HCT116 (cell line): Measurements from ENCODE around the gene HMX1. TPM values are rescaled to one million over a fixed set of nuclear protein-coding genes. Genes with fewer than 3 reads are reported as not detected.

Source experiments
- ATAC-seq: fragments of 200-7000 bp; cut with Tn5 transposase; 2 replicates; pipeline ENCODE4 v1.9.1; 2020; ENCODE audit warnings: mild to moderate bottlenecking, moderate library complexity
- BruUV-seq: library from RNA; stranded (reverse); fragments of 400-500 nt; replicated peaks from 2 replicates; lab custom pipeline; 2021; lab: Mats Ljungman, UMichigan
- CTCF ChIA-PET: fragments of 300-600 bp; sonication (Branson Sonifier 250); formaldehyde crosslinking; loops from one replicate; lab custom pipeline; 2021; ENCODE audit warnings: antibody characterized with exemption; lab: Charles Lee
- POLR2A ChIA-PET: fragments of 300-600, 350-600 bp; sonication (Branson Sonifier 250); formaldehyde crosslinking; loops from one replicate; lab custom pipeline; 2021; ENCODE audit warnings: antibody characterized with exemption; lab: Charles Lee
- RAD21 ChIA-PET, 2 experiments: fragments of 300-600 bp; sonication (Branson Sonifier 250); formaldehyde crosslinking; loops; one replicate each; lab custom pipeline; 2023; ENCODE audit warnings: low total read pairs in 2 of 2; ENCODE audit not compliant: uncharacterized antibody in 2 of 2, unreplicated experiment in 2 of 2, low non-redundant PET in 1 of 2; lab: Charles Lee
- DNase-seq: peaks from one replicate; pipeline ENCODE4 v3.0.0-alpha.2; 2010; ENCODE audit warnings: low read depth, low spot score
- H2AFZ ChIP-seq: fragments of 200-600 bp; shearing (Covaris generic), sonication (generic); 2 replicates; pipeline ENCODE4 v1.6.1; 2017; ENCODE audit warnings: low read depth, mixed run types, mixed read lengths, antibody characterized with exemption, low read length; ENCODE audit not compliant: poor library complexity, severe bottlenecking
- H3K27ac ChIP-seq: 2 replicates; pipeline ENCODE4 v1.5.1; 2012; ENCODE audit warnings: low read depth, low read length
- H3K27me3 ChIP-seq: fragments of 200-600 bp; sonication (generic); 2 replicates; pipeline ENCODE4 v1.6.1; 2016; ENCODE audit warnings: mixed run types, low read length, mixed read lengths; ENCODE audit not compliant: insufficient read depth
- H3K36me3 ChIP-seq, 2 experiments: fragments of 200-500 bp in 1 of 2; fragments of 200-600 bp in 1 of 2; sonication (Bioruptor generic) in 1 of 2; sonication (generic) in 1 of 2; 2 replicates each; pipeline versions ENCODE4 v1.5.1 to v1.6.1; 2014 to 2016; ENCODE audit warnings: low read length in 2 of 2, inconsistent platforms in 1 of 2, mixed read lengths in 1 of 2, mixed run types in 1 of 2; ENCODE audit not compliant: insufficient read depth in 2 of 2, control insufficient read depth in 1 of 2
- H3K4me1 ChIP-seq, 2 experiments: fragments of 200-600 bp in 1 of 2; sonication (generic) in 1 of 2; 2 replicates each; pipeline versions ENCODE4 v1.5.1 to v1.6.1; 2012 to 2017; ENCODE audit warnings: low read length in 2 of 2, inconsistent platforms in 1 of 2, mild to moderate bottlenecking in 1 of 2, mixed read lengths in 1 of 2, mixed run types in 1 of 2, moderate library complexity in 1 of 2; ENCODE audit not compliant: insufficient read depth in 2 of 2, control insufficient read depth in 1 of 2
- H3K4me2 ChIP-seq: fragments of 200-600 bp; sonication (generic); 2 replicates; pipeline ENCODE4 v1.6.1; 2017; ENCODE audit warnings: mixed run types, low read length, mixed read lengths
- H3K4me3 ChIP-seq, 2 experiments: fragments of 200-600 bp in 1 of 2; sonication (generic) in 1 of 2; replicated peaks in 1 of 2; 2 replicates each; pipeline ENCODE4 v1.5.1; 2011 to 2016; ENCODE audit warnings: low read length in 2 of 2, control low read depth in 1 of 2, low read depth in 1 of 2, mild to moderate bottlenecking in 1 of 2, mixed read lengths in 1 of 2, mixed run types in 1 of 2
- H3K79me2 ChIP-seq: fragments of 200-600 bp; sonication (generic); 2 replicates; pipeline ENCODE4 v1.6.1; 2017; ENCODE audit warnings: mild to moderate bottlenecking, mixed run types, low read length, moderate library complexity, mixed read lengths; ENCODE audit not compliant: insufficient read depth
- H3K9ac ChIP-seq: fragments of 200-600 bp; sonication (generic); 2 replicates; pipeline ENCODE4 v1.6.1; 2016; ENCODE audit warnings: low read length, mixed read lengths
- H3K9me2 ChIP-seq: fragments of 200-600 bp; sonication (generic), shearing (Covaris generic); 2 replicates; pipeline ENCODE4 v1.6.1; 2017; ENCODE audit warnings: mixed run types, mild to moderate bottlenecking, moderate library complexity; ENCODE audit not compliant: insufficient read depth
- H3K9me3 ChIP-seq, 2 experiments: fragments of 200-500 bp in 1 of 2; fragments of 200-600 bp in 1 of 2; sonication (Bioruptor generic) in 1 of 2; sonication (generic) in 1 of 2; 2 replicates each; pipeline ENCODE4 v1.6.1; 2014 to 2017; ENCODE audit warnings: low read length in 2 of 2, mixed read lengths in 2 of 2, inconsistent platforms in 1 of 2, low read depth in 1 of 2, mild to moderate bottlenecking in 1 of 2, mixed run types in 1 of 2, moderate library complexity in 1 of 2; ENCODE audit not compliant: control insufficient read depth in 1 of 2, insufficient read depth in 1 of 2
- H4K20me1 ChIP-seq: fragments of 200-600 bp; sonication (generic), shearing (Covaris generic); 2 replicates; pipeline ENCODE4 v1.6.1; 2017; ENCODE audit warnings: mixed run types, mild to moderate bottlenecking, moderate library complexity; ENCODE audit not compliant: insufficient read depth
- CEBPB ChIP-seq: IDR thresholded peaks from 2 replicates; pipeline ENCODE4 v1.6.1; 2012; ENCODE audit warnings: low read depth
- ELF1 ChIP-seq: IDR thresholded peaks from 2 replicates; pipeline ENCODE4 v1.6.1; 2012; ENCODE audit warnings: low read depth, borderline replicate concordance
- EZH2phosphoT487 ChIP-seq: fragments of 200-600 bp; IDR thresholded peaks from 2 replicates; pipeline ENCODE4 v1.6.1; 2018; ENCODE audit warnings: antibody characterized with exemption, borderline replicate concordance
- JUND ChIP-seq: IDR thresholded peaks from 2 replicates; pipeline ENCODE4 v1.6.1; 2012
- MAX ChIP-seq: IDR thresholded peaks from 2 replicates; pipeline ENCODE4 v1.6.1; 2012
- POLR2A ChIP-seq: IDR thresholded peaks from 2 replicates; pipeline ENCODE4 v1.7.0; 2011; ENCODE audit warnings: borderline replicate concordance; ENCODE audit not compliant: insufficient read depth, insufficient read length; ENCODE audit errors: extremely low read depth
- SP1 ChIP-seq: IDR thresholded peaks from 2 replicates; pipeline ENCODE4 v1.6.1; 2012; ENCODE audit warnings: low read depth
- SRF ChIP-seq: IDR thresholded peaks from 2 replicates; pipeline ENCODE4 v1.6.1; 2012; ENCODE audit warnings: low read depth
- TCF7L2 ChIP-seq: IDR thresholded peaks from 2 replicates; pipeline ENCODE4 v1.7.0; 2011; ENCODE audit warnings: borderline replicate concordance, inconsistent platforms; ENCODE audit not compliant: insufficient read depth, insufficient read length; ENCODE audit errors: extremely low read depth
- YY1 ChIP-seq: IDR thresholded peaks from 2 replicates; pipeline ENCODE4 v1.6.1; 2011; ENCODE audit warnings: low read length, low read depth, moderate library complexity, mild to moderate bottlenecking; ENCODE audit not compliant: insufficient replicate concordance; ENCODE audit errors: extremely low read depth
- ZBTB33 ChIP-seq: IDR thresholded peaks from 2 replicates; pipeline ENCODE4 v1.6.1; 2011; ENCODE audit warnings: mild to moderate bottlenecking, low read length, moderate library complexity; ENCODE audit not compliant: insufficient replicate concordance; ENCODE audit errors: extremely low read depth
- ZFX ChIP-seq: fragments of 450-650 bp; IDR thresholded peaks from 2 replicates; pipeline ENCODE4 v1.6.1; 2017
- ZNF274 ChIP-seq: fragments of 200-500 bp; sonication (Bioruptor generic); IDR thresholded peaks from 2 replicates; pipeline ENCODE4 v1.6.1; 2014; ENCODE audit warnings: mild to moderate bottlenecking, low read depth, low read length, inconsistent platforms
- intact Hi-C: fragments of 100-400 bp; cut with micrococcal nuclease; formaldehyde crosslinking; loops from 2 replicates; pipeline ENCODE4 v1.10.0; 2022
- total RNA-seq: library from RNA; stranded (reverse); gene quantifications from one replicate; pipeline ENCODE4 v1.2.1, GENCODE V29; 2021; ENCODE audit not compliant: unreplicated experiment
- TF ChIP-seq, protein P1 (sequence below): IDR thresholded peaks from 2 replicates; pipeline ENCODE4 v1.6.1; 2012

The HMX1 gene
- total RNA-seq, 1 experiment from 2014 or later, result 0.39 TPM

DNA sequence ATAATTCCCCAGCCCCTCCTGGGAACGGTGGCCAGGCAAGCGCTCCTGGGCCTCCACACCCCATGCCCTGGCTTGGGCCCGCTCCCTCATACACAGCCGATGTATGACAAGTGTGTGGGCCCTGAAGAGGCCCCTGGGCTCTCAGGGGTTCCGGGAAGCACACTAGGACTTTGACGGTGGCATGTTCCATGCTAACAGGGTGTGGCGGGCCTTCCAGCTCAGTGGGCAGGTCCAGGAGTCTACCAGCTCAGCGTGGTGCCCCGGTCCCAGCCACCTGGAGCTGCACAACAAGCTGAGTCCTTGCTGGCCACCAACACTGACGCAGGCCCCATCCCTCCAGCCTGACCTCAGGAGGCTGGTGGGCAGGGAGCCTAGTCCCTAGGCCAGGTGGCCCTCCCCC, 24.4 kb upstream of the HMX1 start:
- ATAC-seq, result no peak
- CTCF ChIA-PET, result no interaction called here

More for the DNA sequence above, 24.4 kb upstream of the HMX1 start:
- H3K4me1 ChIP-seq, result peaks cover 0 to 4% of the 10 kb centered on the region in 2 experiments; a peak in 1 of 4 replicates
- ChIA-PET POLR2A (no interaction called here), RAD21 (no interaction called here)
- no peaks in the 10 kb centered on the region for H3K9me2 ChIP-seq
- H3K9ac ChIP-seq, result no peak overlapping the region
- no peak for DNase-seq
- H3K36me3 ChIP-seq, result no peaks in the 10 kb centered on the region
- TF ChIP-seq JUND (no peak), CEBPB (no peak), SP1 (no peak), ZFX (no peak), POLR2A (no peak), ELF1 (no peak), TCF7L2 (no peak), ZBTB33 (no peak), ZNF274 (no peak), SRF (no peak), EZH2phosphoT487 (no peak), MAX (no peak), YY1 (no peak)
- TF ChIP-seq, protein P1, sequence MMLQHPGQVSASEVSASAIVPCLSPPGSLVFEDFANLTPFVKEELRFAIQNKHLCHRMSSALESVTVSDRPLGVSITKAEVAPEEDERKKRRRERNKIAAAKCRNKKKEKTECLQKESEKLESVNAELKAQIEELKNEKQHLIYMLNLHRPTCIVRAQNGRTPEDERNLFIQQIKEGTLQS, result no peak
- no peak overlapping the region for H2AFZ ChIP-seq
- H3K27me3 ChIP-seq, result no peaks in the 10 kb centered on the region
- intact Hi-C loops, result no loop called here
- no peak overlapping the region for H3K4me2 ChIP-seq
- no peaks in the 10 kb centered on the region for H4K20me1 ChIP-seq
- H3K27ac ChIP-seq, result no peak overlapping the region
- no peaks in the 10 kb centered on the region for H3K79me2 ChIP-seq
- H3K4me3 ChIP-seq, result no peak overlapping the region
- no TSS peak for BruUV-seq
- peaks cover 0 to under 1% of the 10 kb centered on the region in 2 experiments; a peak in 1 of 4 replicates for H3K9me3 ChIP-seq
